ACHN (cell line): ENCODE measurements around the gene EGFL7.

Experiments used
- DNase-seq: peaks from one replicate; pipeline ENCODE4 v3.0.0-alpha.2; 2015
- in situ Hi-C: cut with HindIII; loops from 2 replicates; pipeline ENCODE4 v1.10.0; 2017; ENCODE audit warnings: low sequenced_read_pairs, low pct_ligation_motif_present, low pct_unique_long_range_greater_than_20kb

The EGFL7 gene

DNA sequence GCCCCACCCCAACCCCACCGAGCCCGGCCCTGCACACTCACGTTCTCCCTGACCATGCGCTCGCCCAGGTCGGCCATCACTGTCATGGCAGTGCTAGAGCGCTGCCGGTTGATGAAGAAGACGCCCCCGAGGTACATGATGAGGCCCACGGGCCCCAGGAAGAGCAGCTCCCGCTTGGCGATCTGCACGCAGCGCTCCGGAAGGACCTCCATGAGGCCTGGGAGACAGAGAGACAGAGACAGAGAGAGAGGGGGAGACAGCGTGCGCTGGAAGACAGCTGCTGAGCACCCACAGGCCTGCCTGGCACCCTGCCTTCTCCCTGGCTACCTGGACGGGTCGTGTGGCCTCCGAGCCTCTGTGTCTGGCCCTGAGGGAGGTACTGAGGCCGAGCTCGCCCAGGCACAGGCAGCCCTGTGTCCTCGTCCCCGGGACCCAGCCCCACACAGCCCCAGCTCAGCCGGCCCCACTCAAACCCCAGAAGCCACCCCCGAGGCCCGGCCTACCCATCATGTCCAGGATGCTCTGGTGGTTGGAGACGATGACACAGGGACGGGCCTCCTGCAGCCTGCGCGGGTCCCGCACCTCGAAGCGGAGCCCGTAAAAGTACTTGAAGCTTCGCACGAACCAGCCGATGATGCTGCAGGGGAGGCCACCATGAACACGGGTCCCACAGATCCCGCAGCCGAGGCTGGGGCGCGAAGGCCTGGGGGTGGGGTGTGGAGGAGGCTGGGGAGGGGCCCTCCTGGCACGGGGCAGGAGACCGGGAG, 14.4 kb downstream of the EGFL7 start:
- in situ Hi-C loops, result no loop called here
- no peak for DNase-seq

DNA sequence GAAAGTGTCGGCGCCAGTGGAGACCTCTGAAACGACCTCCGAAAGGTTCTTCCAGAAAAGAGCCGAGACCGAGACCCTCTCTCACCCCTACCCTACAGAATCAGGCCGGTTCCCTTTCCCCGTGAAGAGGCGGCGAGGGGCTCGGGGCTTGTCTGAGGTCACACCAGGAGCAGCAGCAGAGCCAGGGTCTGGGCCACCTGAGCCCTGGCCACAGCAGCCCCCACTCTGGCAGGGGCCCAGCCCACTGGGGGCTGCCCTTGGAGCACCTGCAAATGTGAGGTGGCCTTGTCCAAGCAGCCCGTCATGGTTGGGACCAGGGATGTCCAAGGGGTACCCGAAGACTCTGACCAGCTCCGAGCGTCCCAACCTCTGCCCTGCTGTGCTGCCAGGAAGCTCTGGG, 15.3 kb downstream of the EGFL7 start:
- in situ Hi-C loops, result no loop called here
- DNase-seq, result no peak

DNA sequence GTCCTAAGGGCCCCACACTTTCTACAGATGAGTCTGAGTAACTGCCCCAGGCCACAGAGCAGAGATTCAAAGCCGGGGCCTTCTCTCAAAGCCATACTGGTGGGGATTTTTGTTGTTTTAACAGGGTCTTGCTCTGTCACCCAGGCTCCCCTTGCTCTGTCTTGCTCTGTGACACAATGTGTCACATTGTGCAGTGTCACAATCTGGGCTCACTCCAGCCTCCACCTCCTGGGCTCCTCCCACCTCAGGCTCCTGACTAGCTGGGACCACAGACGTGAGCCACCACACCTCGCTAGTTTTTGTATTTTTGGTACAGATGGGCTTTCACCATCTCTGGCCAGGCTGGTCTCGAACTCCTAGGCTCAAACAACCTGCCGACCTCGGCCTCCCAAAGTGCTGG, 15.9 kb downstream of the EGFL7 start:
- in situ Hi-C loops, result no loop called here

DNA sequence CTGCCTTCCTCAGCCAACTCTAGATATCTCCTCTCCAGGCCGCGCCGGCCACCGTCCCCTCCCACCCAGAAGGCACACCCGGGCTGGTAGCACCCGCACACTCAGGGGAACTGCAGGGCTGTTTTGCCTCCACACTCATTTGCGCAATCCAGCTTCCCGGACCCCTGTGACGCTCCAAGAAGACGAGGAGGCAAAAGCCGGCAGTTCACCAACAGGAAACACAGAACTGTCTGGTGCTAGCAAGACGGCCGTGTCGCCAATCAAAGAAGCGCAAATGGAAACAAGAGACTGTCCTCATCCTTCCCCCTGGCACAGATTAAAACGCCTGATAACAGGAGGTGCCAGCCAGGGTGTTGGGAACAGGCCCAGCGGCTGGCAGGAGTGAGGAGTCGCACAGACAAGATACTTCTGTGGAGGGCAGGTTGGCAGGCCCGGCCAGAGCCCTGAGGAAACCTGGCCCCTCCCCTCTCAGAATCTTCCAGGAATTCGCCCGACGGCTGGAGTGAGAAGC, 16.8 kb downstream of the EGFL7 start:
- no peak for DNase-seq
- in situ Hi-C loops, result no loop called here

More for the DNA sequence above, 15.9 kb downstream of the EGFL7 start:
- no peak for DNase-seq

DNA sequence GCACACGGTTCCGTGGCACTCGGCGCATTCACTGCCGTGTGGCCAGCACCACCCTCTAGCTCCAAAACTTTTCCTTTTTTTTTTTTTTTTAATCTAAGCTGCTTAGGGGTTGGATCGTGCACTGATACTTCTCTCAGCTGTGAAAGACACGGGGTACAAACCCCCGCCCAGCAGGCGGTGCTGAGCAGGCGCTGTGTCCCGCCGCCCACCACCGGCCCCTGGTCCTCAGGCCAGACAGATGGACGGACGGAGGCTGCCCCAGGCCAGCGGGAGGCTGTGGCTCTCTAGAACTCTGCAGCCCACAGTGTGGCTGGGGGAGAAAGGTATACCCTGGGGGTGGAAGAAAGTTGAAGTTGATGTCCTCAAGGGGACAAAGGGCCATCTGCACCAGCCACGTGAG, 18.3 kb downstream of the EGFL7 start:
- in situ Hi-C loops, result no loop called here
- DNase-seq, result no peak

DNA sequence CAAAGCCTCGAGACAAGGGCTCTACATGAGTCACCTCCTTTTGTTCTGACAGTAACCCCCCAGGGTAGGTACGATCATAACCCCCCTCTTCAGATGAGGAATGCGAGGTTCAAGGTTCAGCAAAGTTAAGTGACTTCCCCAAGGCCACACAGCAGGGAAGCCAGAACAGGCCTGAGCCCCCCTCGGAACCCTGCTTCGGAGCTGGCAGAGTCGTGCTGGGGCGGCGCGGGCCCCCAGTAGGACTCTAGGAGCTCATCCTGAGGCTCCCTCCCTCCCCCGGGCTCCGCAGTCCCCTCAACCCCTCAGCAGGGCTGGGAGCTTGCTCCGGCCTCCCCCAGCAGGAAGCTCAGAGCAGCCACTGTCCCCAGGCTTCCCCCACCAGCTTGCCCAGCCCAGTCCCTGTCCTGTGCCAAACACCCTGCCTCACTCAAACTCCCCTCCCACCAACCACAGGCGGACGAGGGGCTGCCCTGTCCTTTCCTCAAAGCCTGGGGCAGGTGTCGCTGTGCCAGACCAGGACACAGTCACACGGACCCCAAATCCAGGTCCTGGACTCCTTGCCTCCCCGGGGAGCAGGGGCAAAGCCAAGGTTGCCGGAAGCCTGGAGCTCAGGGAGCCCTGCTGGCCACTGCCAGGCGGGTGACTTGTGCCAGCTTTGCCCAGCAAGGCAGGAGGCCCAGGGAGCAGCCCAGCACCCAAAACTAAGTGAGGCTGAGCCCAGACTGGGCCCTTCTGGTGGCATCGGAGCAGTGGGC, 19.4 kb downstream of the EGFL7 start:
- in situ Hi-C loops, result no loop called here
- no peak for DNase-seq

DNA sequence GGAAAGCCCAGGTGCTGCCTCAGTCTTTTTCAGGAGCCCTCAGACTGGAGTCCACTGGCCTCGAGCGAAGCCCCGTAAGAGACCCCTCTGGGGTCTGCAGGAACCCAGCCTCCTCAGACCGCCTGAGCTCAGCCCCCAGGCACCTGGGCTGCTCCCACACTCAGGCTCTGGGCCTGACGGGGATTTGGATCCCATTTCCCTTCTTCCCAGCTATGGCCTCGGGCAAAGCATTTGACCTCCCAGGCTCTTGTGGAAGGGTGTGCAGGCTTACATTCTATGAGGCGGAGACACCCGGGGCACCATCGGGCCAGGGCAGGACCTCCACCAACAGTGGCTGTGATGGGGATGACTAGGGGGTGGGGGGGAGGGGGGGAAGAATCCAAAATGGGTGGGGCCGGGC, 20.0 kb downstream of the EGFL7 start:
- in situ Hi-C loops, result no loop called here
- no peak for DNase-seq

DNA sequence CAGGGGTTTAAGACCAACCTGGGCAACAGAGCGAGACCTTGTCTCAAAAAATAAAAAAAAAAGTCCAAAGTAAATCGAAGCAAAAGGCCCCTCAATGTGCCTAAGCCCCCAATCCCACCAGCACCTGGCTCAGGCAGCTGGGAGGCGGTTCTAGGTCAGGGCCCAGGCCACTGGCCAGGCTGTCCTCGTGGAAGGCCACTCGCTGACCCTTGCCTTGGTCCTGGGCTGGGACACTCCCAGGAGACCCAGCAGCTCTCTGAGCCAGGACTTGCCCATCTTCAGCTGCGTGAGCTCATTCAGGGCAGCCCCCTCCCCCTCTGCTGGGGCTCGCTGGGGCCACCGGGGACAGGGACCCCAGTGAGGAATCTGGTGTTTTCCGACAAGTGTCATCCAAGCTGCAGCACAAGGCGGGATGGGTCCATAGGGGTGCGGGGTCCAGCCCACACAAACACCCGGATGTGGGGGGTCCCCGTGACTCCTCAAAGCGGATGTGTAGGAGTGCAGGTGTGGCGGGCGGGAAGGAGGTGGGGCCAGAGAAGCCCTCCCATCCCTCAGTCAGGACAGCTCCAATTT, 20.5 kb downstream of the EGFL7 start:
- DNase-seq, result no peak
- in situ Hi-C loops, result no loop called here

DNA sequence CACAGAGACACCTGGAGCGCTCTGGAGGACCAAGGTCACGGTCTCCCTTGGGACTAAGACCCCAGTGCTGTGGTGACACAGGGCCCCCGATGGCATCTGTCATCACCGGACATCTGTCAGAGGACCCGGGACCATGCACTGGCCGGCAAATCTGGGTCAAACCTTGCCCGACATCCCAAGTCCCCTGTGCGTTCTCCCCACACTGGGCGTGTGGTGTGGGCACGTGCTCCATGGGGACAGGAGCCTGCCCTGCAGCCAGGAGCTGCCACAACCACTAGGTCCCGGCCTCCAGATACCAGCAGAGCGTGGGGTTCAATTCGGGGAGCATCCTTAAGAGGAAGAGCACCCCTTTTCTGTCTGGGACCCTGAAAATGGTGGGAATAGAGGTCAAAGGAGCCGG, 21.0 kb downstream of the EGFL7 start:
- DNase-seq, result no peak
- in situ Hi-C loops, result no loop called here

DNA sequence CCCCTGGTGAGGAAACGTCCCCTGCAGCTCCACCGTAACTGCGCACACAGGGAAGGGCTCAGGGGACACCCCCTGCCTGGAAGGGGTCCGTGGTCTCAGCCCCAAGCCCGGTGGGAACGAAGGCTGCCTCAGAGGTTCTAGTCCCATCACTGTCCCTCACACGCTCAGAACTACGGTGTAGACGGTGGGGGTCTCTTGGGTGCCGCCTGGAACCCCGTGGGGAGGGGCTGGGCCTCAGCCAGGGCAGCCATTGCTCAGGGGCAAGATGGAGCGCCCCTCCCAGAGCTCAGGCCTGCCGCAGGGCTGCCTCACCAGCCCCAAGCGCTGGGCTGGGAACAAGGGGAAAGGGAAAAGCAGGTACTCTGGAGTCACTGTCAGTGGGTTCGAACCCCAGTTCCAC, 21.6 kb downstream of the EGFL7 start:
- in situ Hi-C loops, result no loop called here
- no peak for DNase-seq

DNA sequence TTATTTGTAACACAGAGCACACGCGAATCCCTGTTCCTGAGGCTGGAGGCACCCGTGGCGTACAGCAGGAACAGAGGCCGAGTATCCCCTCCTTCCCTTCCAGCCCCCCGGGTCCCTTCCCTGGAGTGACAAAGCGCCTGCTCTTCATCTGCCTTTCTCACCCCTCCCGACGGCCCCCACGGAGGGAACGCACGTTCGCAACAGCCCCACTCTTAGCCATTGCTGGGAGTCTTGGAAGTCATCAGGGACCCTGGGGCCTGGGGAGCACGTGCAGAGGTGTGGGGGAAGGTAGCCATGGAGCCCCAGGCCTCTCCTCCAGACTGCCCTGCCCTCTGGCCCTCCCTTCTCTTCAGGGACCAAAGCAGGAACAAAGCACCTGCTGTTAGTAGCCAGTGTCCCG, 22.1 kb downstream of the EGFL7 start:
- no peak for DNase-seq
- in situ Hi-C loops, result no loop called here

DNA sequence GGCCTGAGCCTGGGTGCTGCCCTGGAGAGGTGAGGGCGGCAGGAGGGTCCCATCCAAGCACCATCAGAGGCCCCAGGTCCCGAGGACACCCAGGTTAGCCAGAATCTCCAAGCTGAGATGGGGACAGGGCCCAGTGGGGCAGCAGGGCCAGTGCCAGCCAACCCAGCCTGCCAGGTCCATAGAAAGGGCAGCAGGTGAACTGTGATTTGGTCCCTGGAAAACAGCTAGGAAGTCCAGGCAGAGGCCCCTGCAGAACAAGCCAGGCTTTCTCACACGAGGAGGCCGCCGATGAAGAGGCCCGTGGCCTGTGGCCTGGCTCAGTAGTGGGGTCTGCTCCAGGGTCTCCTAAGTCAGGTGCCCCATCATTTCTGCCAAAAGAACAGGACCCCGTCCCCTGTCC, 22.5 kb downstream of the EGFL7 start:
- in situ Hi-C loops, result no loop called here

DNA sequence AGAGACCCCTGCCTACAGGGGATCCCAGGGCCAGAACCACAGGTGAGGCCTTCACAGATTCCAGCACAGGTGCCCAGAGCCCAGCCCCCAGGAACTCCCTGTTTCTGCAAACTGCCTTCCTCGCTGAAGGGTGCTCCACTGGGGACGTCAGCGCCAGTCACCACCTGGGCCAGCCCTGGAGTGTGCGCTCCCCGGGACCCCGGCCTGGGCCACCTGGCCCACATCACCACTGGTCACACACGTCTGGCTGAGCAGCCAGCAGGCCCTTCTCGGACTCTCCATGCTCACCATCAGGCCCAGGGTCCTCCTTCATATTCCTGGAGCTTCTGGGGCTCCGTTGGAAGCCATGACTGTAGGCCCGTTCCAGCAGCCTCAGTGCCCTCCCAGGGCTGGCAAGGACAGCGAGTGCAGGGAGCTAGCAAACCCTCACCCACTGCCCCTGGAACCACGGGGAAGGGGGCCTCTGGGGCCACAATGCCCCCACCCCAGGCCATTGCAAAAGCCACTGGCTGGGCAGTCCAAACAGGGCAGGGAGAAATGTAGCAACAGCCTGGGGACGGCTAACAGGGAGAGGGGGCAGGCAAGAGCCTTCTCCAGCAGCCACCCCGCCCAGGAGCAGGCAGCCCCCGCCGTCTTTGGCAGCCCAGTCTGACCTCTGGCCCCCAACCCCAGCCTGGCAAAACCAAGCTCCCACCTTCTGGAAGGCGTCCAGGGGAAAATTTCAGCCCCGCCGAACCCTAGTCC, 23.2 kb downstream of the EGFL7 start:
- DNase-seq, result no peak
- in situ Hi-C loops, result no loop called here

More for the DNA sequence above, 22.5 kb downstream of the EGFL7 start:
- no peak for DNase-seq

DNA sequence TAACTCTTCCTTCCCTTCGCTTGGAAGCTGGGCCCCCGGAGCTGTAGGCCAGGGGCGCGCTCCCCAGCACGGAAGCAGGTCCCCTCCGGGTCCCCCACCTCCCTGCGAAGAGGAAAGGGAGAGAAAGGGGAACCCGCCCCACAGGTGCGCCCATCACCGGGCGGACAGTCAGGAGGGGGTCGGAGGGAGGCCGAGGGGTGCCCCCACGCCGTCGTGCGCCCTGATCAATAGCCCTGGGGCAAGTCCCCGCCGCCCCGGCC, 23.7 kb downstream of the EGFL7 start:
- in situ Hi-C loops, result no loop called here
- no peak for DNase-seq

DNA sequence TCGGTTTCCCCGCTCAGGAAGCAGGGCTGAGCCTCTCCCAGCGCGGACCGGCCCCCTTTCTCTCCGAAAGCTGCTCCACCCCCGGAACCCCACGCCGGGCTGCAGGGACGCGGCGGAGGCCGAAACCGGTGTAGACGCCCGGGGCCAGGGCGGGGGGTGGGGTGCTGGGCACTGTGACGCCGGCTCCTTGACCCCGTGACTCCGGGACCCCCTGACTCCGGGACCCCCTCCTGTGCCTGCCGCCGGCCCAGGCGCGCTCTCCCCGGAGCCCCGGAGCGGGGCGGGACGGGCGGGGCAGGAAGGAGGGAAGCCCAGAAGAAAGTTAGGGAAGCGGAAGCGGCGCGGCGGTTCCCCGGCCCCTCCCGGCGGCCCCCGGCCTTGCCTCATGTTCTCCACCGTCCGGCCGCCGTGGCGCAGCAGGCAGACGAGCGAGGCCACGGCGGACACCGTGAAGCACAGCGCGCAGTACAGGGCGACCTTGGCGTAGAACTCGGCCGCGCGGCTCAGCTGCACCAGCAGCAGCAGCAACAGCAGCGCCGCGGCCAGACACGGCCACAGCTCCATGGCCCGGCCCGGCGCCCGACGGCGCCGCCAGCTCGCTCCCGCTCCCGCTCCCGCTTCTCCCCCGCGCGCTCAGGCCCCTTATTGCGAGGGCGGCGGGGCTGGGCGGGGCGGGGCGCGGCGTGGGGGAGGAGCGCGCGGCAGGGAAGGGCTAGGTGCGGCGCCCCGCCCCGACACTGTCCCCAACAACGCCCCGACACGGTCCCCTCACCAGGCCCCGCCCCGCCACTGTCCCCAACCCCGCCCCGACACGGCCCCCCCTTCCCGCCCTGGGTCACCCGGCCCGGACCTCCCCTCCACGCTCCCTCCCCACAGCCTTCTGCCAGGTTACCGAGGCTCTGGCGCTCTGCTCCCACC, 24.3 kb downstream of the EGFL7 start, which contains the start of gene AGPAT2:
Gene AGPAT2, minus strand, starts transcription at position 664 of the 918 bp plus-strand sequence. Its CDS starts 100 bp downstream, at position 564.
- in situ Hi-C loops, result no loop called here
- DNase-seq, result no peak

DNA sequence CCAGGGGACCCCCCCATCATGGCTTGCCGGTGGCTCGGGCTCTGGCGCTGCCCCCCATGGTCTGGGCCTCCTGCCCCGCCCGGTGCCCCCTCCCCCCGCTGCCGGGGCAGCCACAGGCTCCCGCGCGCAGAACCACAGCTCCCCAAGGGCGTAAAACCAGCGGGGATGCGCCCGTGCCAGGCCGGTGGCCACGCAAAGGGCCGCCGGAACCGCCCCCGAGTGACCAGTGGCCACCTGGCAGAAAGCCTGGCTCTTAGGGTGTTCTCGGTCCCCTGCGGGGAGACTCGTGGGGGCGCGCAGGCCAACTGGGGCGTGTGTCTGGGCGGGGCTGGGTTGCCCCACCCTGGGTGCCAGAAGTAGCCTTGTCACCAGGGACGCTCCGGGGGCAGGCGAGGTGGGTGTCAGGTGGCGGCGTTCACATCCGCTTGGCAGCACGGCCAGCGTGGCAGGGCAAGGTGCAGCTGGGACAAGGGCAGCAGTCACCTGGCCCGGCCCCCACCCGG, 25.1 kb downstream of the EGFL7 start:
- in situ Hi-C loops, result no loop called here
- no peak for DNase-seq

DNA sequence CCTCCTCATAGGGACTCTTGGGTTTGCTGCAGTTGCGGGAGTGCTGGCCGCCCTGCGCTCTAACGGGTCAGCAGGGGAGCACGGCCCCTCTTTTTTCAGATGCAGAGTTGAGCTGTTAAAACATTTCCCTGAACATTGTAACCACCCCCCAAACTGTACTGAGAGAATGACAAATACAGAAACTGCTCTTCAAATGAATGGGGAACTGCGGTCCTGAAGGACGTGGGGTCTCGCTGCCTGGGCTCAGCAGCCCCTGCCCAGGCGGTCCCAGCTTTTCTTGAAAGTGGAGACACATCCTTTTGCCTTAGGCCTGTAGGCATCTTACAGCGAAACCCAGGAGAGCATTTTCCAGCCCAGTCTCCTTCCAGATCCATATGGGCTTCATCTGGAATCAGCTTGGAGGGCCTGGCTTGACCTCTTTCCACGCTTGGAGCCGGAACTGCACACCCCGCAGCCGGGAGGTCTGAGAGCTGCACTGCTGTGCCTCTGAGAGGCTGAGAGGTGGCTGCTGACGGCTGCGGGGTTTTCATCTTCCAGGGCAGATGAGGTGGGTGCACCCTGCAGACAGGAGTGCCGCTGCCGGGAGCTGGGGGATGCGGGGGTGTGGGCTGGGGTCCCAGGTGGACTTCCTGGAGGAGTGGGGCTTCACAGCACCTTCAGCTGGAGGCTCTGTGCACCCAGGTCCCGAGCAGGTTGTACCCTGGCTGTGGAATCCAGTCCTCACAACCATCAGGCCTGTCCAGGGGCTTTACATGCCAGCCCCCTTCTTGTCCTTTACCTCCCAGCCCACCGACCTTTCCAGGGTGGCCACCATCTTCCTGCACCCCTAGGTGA, 25.8 kb downstream of the EGFL7 start:
- DNase-seq, result no peak
- in situ Hi-C loops, result no loop called here
